GM12878 (cell line): Measurements from ENCODE around the gene CPEB3. TPM values are rescaled to one million over a fixed set of nuclear protein-coding genes. Genes with fewer than 3 reads are reported as not detected.

Experiments used
- ATAC-seq: fragments of 200-7000 bp; cut with Tn5 transposase; 3 replicates; pipeline ENCODE4 v1.9.1; 2020; ENCODE audit warnings: mild to moderate bottlenecking, moderate library complexity
- BruUV-seq: library from RNA; stranded (reverse); fragments of 400-500 nt; replicated peaks from 2 replicates; lab custom pipeline; 2021; lab: Mats Ljungman, UMichigan
- CTCF ChIA-PET: fragments of 300-600 bp; sonication (Branson Sonifier 250); formaldehyde crosslinking; extraction: SDS; loops from one replicate; lab custom pipeline; 2021; ENCODE audit warnings: inconsistent platforms; lab: Yijun Ruan, JAX
- POLR2A ChIA-PET: fragments of 350-600 bp; formaldehyde crosslinking; extraction: SDS; loops from one replicate; lab custom pipeline; 2021; ENCODE audit warnings: inconsistent platforms; lab: Charles Lee
- RAD21 ChIA-PET: fragments of 300-600 bp; sonication (Branson Sonifier 250); formaldehyde crosslinking; loops from one replicate; lab custom pipeline; 2023; ENCODE audit warnings: antibody characterized with exemption; ENCODE audit not compliant: unreplicated experiment; lab: Charles Lee
- SMC1A ChIA-PET: fragments of 300-600 bp; sonication (Branson Sonifier 250); formaldehyde crosslinking; loops from one replicate; lab custom pipeline; 2023; ENCODE audit not compliant: unreplicated experiment, uncharacterized antibody; lab: Charles Lee
- DNase-seq: peaks from one replicate; pipeline ENCODE4 v3.0.0-alpha.2; 2011; ENCODE audit warnings: low read depth, low spot score
- FAIRE-seq: peaks from 3 replicates; lab custom pipeline; 2011; peaks lifted over from hg19 to GRCh38; lab: Jason Lieb, UNC
- H2AFZ ChIP-seq: 2 replicates; pipeline ENCODE4 v1.6.0; 2011; ENCODE audit warnings: low read depth, low read length, control low read depth; ENCODE audit not compliant: control insufficient read depth
- H3K27ac ChIP-seq: 2 replicates; pipeline ENCODE4 v1.5.1; 2011; ENCODE audit warnings: control low read depth; ENCODE audit not compliant: control insufficient read depth, insufficient read depth
- H3K27me3 ChIP-seq, 2 experiments: replicated peaks in 1 of 2; 2 replicates each; pipeline versions ENCODE4 v1.6.0 to v1.6.1; 2011; ENCODE audit warnings: low read length in 1 of 2; ENCODE audit not compliant: control insufficient read depth in 2 of 2, insufficient read depth in 2 of 2
- H3K36me3 ChIP-seq, 2 experiments: 2 replicates each; pipeline ENCODE4 v1.5.1; 2011; ENCODE audit warnings: low read length in 1 of 2; ENCODE audit not compliant: control insufficient read depth in 2 of 2, insufficient read depth in 2 of 2
- H3K4me1 ChIP-seq: 2 replicates; pipeline ENCODE4 v1.6.1; 2011; ENCODE audit warnings: mild to moderate bottlenecking, low read length, moderate library complexity, mixed read lengths; ENCODE audit not compliant: control insufficient read depth, insufficient read depth
- H3K4me2 ChIP-seq: 2 replicates; pipeline ENCODE4 v1.6.0; 2011; ENCODE audit warnings: control low read depth; ENCODE audit not compliant: control insufficient read depth, insufficient read depth
- H3K4me3 ChIP-seq: fragments of 200-600 bp; sonication (generic); 2 replicates; pipeline ENCODE4 v1.5.1; 2016
- H3K79me2 ChIP-seq: 2 replicates; pipeline ENCODE4 v1.6.0; 2011; ENCODE audit warnings: low read length; ENCODE audit not compliant: control insufficient read depth, insufficient read depth
- H3K9ac ChIP-seq: 2 replicates; pipeline ENCODE4 v1.8.0; 2011; ENCODE audit warnings: low read length, control low read depth, mixed read lengths; ENCODE audit not compliant: control insufficient read depth, insufficient read depth
- H3K9me3 ChIP-seq: replicated peaks from 3 replicates; pipeline ENCODE4 v1.5.1; 2011; ENCODE audit warnings: mild to moderate bottlenecking, low read length; ENCODE audit not compliant: control insufficient read depth, insufficient read depth
- H4K20me1 ChIP-seq: 2 replicates; pipeline ENCODE4 v1.6.0; 2011; ENCODE audit not compliant: control insufficient read depth, insufficient read depth
- ASH2L ChIP-seq: fragments of 300-600, 200-600 bp; sonication (generic); IDR thresholded peaks from 2 replicates; pipeline ENCODE4 v1.6.1; 2017; ENCODE audit warnings: low read depth, mild to moderate bottlenecking, borderline replicate concordance
- CREB1 ChIP-seq: IDR thresholded peaks from 2 replicates; pipeline ENCODE4 v1.6.1; 2012; ENCODE audit warnings: low read depth, mild to moderate bottlenecking, inconsistent platforms
- HDAC2 ChIP-seq: fragments of 200-600 bp; sonication (generic); IDR thresholded peaks from 2 replicates; pipeline ENCODE4 v1.6.1; 2017
- IRF3 ChIP-seq: fragments of 450-650 bp; IDR thresholded peaks from 2 replicates; pipeline ENCODE4 v1.6.1; 2014; ENCODE audit warnings: mild to moderate bottlenecking
- KLF5 ChIP-seq: fragments of 450-650 bp; IDR thresholded peaks from 2 replicates; pipeline ENCODE4 v1.6.1; 2014; ENCODE audit warnings: mild to moderate bottlenecking; ENCODE audit not compliant: partially characterized antibody
- NBN ChIP-seq: fragments of 450-650 bp; IDR thresholded peaks from 2 replicates; pipeline ENCODE4 v1.6.1; 2016
- NKRF ChIP-seq: fragments of 450-650 bp; conservative IDR thresholded peaks from 2 replicates; pipeline ENCODE4 v1.6.1; 2017; ENCODE audit warnings: mild to moderate bottlenecking, moderate library complexity
- SMAD1 ChIP-seq: fragments of 450-650 bp; IDR thresholded peaks from 2 replicates; pipeline ENCODE4 v1.6.1; 2018; ENCODE audit warnings: mild to moderate bottlenecking, low read depth; ENCODE audit not compliant: partially characterized antibody
- USF1 ChIP-seq: IDR thresholded peaks from 2 replicates; pipeline ENCODE4 v1.6.1; 2011; ENCODE audit warnings: borderline replicate concordance, low read depth, mild to moderate bottlenecking, moderate library complexity, mixed read lengths, low read length; ENCODE audit not compliant: insufficient read depth; ENCODE audit errors: extremely low read length
- ZBED1 ChIP-seq: IDR thresholded peaks from 2 replicates; pipeline ENCODE4 v1.6.1; 2016; ENCODE audit warnings: borderline replicate concordance
- WGBS: methylation state at CpG from one replicate; pipeline ENCODE4 v1.1.6; 2016; ENCODE audit warnings: low lambda C conversion rate; ENCODE audit not compliant: insufficient replicate concordance, insufficient coverage; ENCODE audit errors: missing lambda C conversion rate; 5-methylcytosine and 5-hydroxymethylcytosine counted together
- in situ Hi-C: fragments of 300-500 bp; cut with MboI; formaldehyde crosslinking; loops from 9 replicates; pipeline ENCODE4 v1.14.3; 2018; ENCODE audit warnings: mixed read lengths
- intact Hi-C: fragments of 100-400 bp; cut with micrococcal nuclease; formaldehyde crosslinking; loops from one replicate; pipeline ENCODE4 v1.14.2; 2022; ENCODE audit not compliant: unreplicated experiment
- polyA plus RNA-seq, 11 experiments: library from polyadenylated mRNA; depleted of rRNA in 4 of 11; unstranded in 6 of 11; stranded (reverse) in 5 of 11; fragments of >200 nt; fragmentation: Nextera tagmentation in 4 of 11; fragmentation: Illumina TruSeq in 1 of 11; extraction: Ambion mirVana in 4 of 11; extraction: Trizol in 1 of 11; gene quantifications; 1 replicate in 1 of 11; 2 replicates in 10 of 11; pipeline versions ENCODE4 v1.2.1 to v1.2.3, GENCODE V29; 2011 to 2016; ENCODE audit warnings: inconsistent platforms in 2 of 11, missing spikeins in 2 of 11, low read depth in 1 of 11
- total RNA-seq, 4 experiments: library from RNA; depleted of rRNA in 3 of 4; stranded (reverse); fragments of >200 nt in 3 of 4; fragmentation: Illumina TruSeq in 1 of 4; extraction: Trizol in 1 of 4; gene quantifications; 2 replicates each; pipeline versions ENCODE4 v1.2.1 to v1.2.3, GENCODE V29; 2013 to 2021

CPEB3 gene
- total and polyA plus RNA-seq, 10 of the 15 experiments (the other 5 are each of a cell fraction or from before 2014, with no cell fraction given): 0.50 to 2.3 (median 1.2) TPM

- TF ChIP-seq USF1 (no peak), NBN (no peak), NKRF (no peak), IRF3 (no peak), ZBED1 (no peak), HDAC2 (no peak)
Measured at GRCh38 chr10:92177546-92177945, 113.3 kb downstream of the CPEB3 start (continued).

GRCh38 chr10:92175164-92175563 lies 115.7 kb downstream of the CPEB3 start:
- Histone ChIP-seq H3K4me3 (no peak overlapping the region), H3K36me3 (no peaks in the 10 kb centered on the region), H3K79me2 (no peaks in the 10 kb centered on the region), H3K27me3 (no peaks in the 10 kb centered on the region), H4K20me1 (no peaks in the 10 kb centered on the region), H3K27ac (no peak overlapping the region), H3K9ac (no peak overlapping the region), H3K9me3 (no peaks in the 10 kb centered on the region), H3K4me1 (no peaks in the 10 kb centered on the region), H3K4me2 (no peak overlapping the region), H2AFZ (no peak overlapping the region)
- FAIRE-seq: no peak
- intact Hi-C loops: no loop called here
- DNase-seq: no peak
- RAD21 ChIA-PET: no interaction called here
- POLR2A ChIA-PET: no interaction called here
- CTCF ChIA-PET: no interaction called here
- WGBS: 77% methylated on average over 5 of the region's 5 CpGs
- no peak for TF ChIP-seq CREB1
- TF ChIP-seq SMAD1: no peak
- TF ChIP-seq ASH2L: no peak
- no peak for TF ChIP-seq KLF5
- BruUV-seq: no TSS peak
- in situ Hi-C loops: no loop called here
- ATAC-seq: no peak
- SMC1A ChIA-PET: interaction anchor here (1.6 kb wide), 1 partner anchor 10 kb away, joined by 4 read pairs; no protein-coding TSS in a partner anchor
